Measurements from ENCODE around the gene WFIKKN1.

Gene WFIKKN1

GRCh38 chr16:630249-630814 lies 453 bp upstream of the WFIKKN1 start:
- ChIA-PET POLR2A (no interaction called here), CTCF (no interaction called here)
- TF ChIP-seq FOXK2 (IDR thresholded peaks at IDR 0.05): no peak
- no peak for TF ChIP-seq SP1 (IDR thresholded peaks at IDR 0.05)
- TF ChIP-seq LEF1 (IDR thresholded peaks at IDR 0.05; ENCODE audit: borderline replicate concordance): no peak
- no peak for TF ChIP-seq FOXA1 (IDR thresholded peaks at IDR 0.05)
- TF ChIP-seq BHLHE40 (IDR thresholded peaks at IDR 0.05; ENCODE audit: borderline replicate concordance): no peak
- TF ChIP-seq L3MBTL2 (conservative IDR thresholded peaks at IDR 0.05): no peak
- no peak for TF ChIP-seq PKNOX1 (IDR thresholded peaks at IDR 0.05)
- DNase-seq (ENCODE audit: extremely low spot score): no peak

- no peak for DNase-seq (ENCODE audit: extremely low spot score)
- ChIA-PET CTCF (no interaction called here), POLR2A (no interaction called here)
- TF ChIP-seq L3MBTL2 (conservative IDR thresholded peaks at IDR 0.05) (no peak), SP1 (IDR thresholded peaks at IDR 0.05) (no peak), SUZ12 (IDR thresholded peaks at IDR 0.05) (no peak), FOXK2 (IDR thresholded peaks at IDR 0.05) (no peak), CTBP1 (IDR thresholded peaks at IDR 0.05; ENCODE audit: borderline replicate concordance) (no peak), FOXM1 (IDR thresholded peaks at IDR 0.05; ENCODE audit: borderline replicate concordance) (no peak), NFRKB (IDR thresholded peaks at IDR 0.05) (no peak), BHLHE40 (IDR thresholded peaks at IDR 0.05; ENCODE audit: borderline replicate concordance) (no peak), TARDBP (IDR thresholded peaks at IDR 0.05) (no peak), PKNOX1 (IDR thresholded peaks at IDR 0.05) (no peak), HDGF (IDR thresholded peaks at IDR 0.05; ENCODE audit: borderline replicate concordance) (no peak), ELF4 (IDR thresholded peaks at IDR 0.05) (no peak), FOXA1 (IDR thresholded peaks at IDR 0.05) (no peak), ZNF384 (IDR thresholded peaks at IDR 0.05) (no peak), ARNT (IDR thresholded peaks at IDR 0.05) (no peak), LEF1 (IDR thresholded peaks at IDR 0.05; ENCODE audit: borderline replicate concordance) (no peak)
Measured at GRCh38 chr16:631808-632358, 1.1 kb downstream of the WFIKKN1 start.

DNA sequence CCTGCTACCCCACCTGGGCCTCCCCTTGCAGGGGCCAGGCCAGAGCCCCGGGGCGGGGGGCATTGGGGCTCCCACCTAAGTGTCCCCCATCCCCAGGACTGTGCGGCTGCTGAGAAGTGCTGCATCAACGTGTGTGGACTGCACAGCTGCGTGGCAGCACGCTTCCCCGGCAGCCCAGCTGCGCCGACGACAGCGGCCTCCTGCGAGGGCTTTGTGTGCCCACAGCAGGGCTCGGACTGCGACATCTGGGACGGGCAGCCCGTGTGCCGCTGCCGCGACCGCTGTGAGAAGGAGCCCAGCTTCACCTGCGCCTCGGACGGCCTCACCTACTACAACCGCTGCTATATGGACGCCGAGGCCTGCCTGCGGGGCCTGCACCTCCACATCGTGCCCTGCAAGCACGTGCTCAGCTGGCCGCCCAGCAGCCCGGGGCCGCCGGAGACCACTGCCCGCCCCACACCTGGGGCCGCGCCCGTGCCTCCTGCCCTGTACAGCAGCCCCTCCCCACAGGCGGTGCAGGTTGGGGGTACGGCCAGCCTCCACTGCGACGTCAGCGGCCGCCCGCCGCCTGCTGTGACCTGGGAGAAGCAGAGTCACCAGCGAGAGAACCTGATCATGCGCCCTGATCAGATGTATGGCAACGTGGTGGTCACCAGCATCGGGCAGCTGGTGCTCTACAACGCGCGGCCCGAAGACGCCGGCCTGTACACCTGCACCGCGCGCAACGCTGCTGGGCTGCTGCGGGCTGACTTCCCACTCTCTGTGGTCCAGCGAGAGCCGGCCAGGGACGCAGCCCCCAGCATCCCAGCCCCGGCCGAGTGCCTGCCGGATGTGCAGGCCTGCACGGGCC lies 1.9 kb downstream of the WFIKKN1 start:
- DNase-seq (ENCODE audit: extremely low spot score): no peak
- CTCF ChIA-PET: no interaction called here
- TF ChIP-seq ELF4 (IDR thresholded peaks at IDR 0.05) (no peak), L3MBTL2 (conservative IDR thresholded peaks at IDR 0.05) (no peak), TARDBP (IDR thresholded peaks at IDR 0.05) (no peak), SP1 (IDR thresholded peaks at IDR 0.05) (no peak), PKNOX1 (IDR thresholded peaks at IDR 0.05) (no peak), FOXM1 (IDR thresholded peaks at IDR 0.05; ENCODE audit: borderline replicate concordance) (no peak), SUZ12 (IDR thresholded peaks at IDR 0.05) (no peak), ZNF384 (IDR thresholded peaks at IDR 0.05) (no peak), LEF1 (IDR thresholded peaks at IDR 0.05; ENCODE audit: borderline replicate concordance) (no peak), NFRKB (IDR thresholded peaks at IDR 0.05) (no peak), HDGF (IDR thresholded peaks at IDR 0.05; ENCODE audit: borderline replicate concordance) (no peak), CTBP1 (IDR thresholded peaks at IDR 0.05; ENCODE audit: borderline replicate concordance) (no peak), BHLHE40 (IDR thresholded peaks at IDR 0.05; ENCODE audit: borderline replicate concordance) (no peak), FOXA1 (IDR thresholded peaks at IDR 0.05) (no peak), ARNT (IDR thresholded peaks at IDR 0.05) (no peak), FOXK2 (IDR thresholded peaks at IDR 0.05) (no peak)
- POLR2A ChIA-PET: no interaction called here

DNA sequence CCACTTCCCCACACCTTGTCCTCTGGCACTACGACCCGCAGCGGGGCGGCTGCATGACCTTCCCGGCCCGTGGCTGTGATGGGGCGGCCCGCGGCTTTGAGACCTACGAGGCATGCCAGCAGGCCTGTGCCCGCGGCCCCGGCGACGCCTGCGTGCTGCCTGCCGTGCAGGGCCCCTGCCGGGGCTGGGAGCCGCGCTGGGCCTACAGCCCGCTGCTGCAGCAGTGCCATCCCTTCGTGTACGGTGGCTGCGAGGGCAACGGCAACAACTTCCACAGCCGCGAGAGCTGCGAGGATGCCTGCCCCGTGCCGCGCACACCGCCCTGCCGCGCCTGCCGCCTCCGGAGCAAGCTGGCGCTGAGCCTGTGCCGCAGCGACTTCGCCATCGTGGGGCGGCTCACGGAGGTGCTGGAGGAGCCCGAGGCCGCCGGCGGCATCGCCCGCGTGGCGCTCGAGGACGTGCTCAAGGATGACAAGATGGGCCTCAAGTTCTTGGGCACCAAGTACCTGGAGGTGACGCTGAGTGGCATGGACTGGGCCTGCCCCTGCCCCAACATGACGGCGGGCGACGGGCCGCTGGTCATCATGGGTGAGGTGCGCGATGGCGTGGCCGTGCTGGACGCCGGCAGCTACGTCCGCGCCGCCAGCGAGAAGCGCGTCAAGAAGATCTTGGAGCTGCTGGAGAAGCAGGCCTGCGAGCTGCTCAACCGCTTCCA lies 2.7 kb downstream of the WFIKKN1 start:
- TF ChIP-seq ELF4 (IDR thresholded peaks at IDR 0.05) (no peak), ZNF384 (IDR thresholded peaks at IDR 0.05) (no peak), LEF1 (IDR thresholded peaks at IDR 0.05; ENCODE audit: borderline replicate concordance) (no peak), FOXA1 (IDR thresholded peaks at IDR 0.05) (no peak), ARNT (IDR thresholded peaks at IDR 0.05) (no peak), CTBP1 (IDR thresholded peaks at IDR 0.05; ENCODE audit: borderline replicate concordance) (no peak), FOXM1 (IDR thresholded peaks at IDR 0.05; ENCODE audit: borderline replicate concordance) (no peak), TARDBP (IDR thresholded peaks at IDR 0.05) (no peak), L3MBTL2 (conservative IDR thresholded peaks at IDR 0.05) (no peak), NFRKB (IDR thresholded peaks at IDR 0.05) (no peak), HDGF (IDR thresholded peaks at IDR 0.05; ENCODE audit: borderline replicate concordance) (no peak), BHLHE40 (IDR thresholded peaks at IDR 0.05; ENCODE audit: borderline replicate concordance) (no peak), SUZ12 (IDR thresholded peaks at IDR 0.05) (no peak), PKNOX1 (IDR thresholded peaks at IDR 0.05) (no peak), SP1 (IDR thresholded peaks at IDR 0.05) (no peak), FOXK2 (IDR thresholded peaks at IDR 0.05) (no peak)
- CTCF ChIA-PET: no interaction called here
- POLR2A ChIA-PET: no interaction called here
- DNase-seq (ENCODE audit: extremely low spot score): no peak
